Spleen (tissue), 11 donors: ENCODE results near the gene TTC9C. TPM values are rescaled to one million over a fixed set of nuclear protein-coding genes. Genes with fewer than 3 reads are reported as not detected.

Source experiments
- DNase-seq: peaks from one replicate; pipeline ENCODE4 v3.0.0-alpha.2; 2020
- H3K27ac ChIP-seq, 8 donors: fragments of 200-600 bp; sonication (generic) in 7 of 8; 1 replicate in 4 of 8; 2 replicates in 4 of 8; pipeline versions ENCODE4 v1.5.0 to v1.8.0; 2016 to 2021; ENCODE audit warnings: inconsistent platforms in 4 of 8, mild to moderate bottlenecking in 4 of 8, moderate library complexity in 1 of 8
- H3K27me3 ChIP-seq, 7 donors: fragments of 200-600 bp; sonication (generic) in 6 of 7; replicated peaks in 1 of 7; 1 replicate in 4 of 7; 2 replicates in 3 of 7; pipeline versions ENCODE4 v1.5.0 to v1.8.0; 2016 to 2021; ENCODE audit warnings: inconsistent platforms in 3 of 7, mild to moderate bottlenecking in 1 of 7
- H3K36me3 ChIP-seq, 6 donors: fragments of 200-600 bp; sonication (generic) in 5 of 6; 1 replicate in 4 of 6; 2 replicates in 2 of 6; pipeline versions ENCODE4 v1.5.0 to v1.8.0; 2016 to 2021; ENCODE audit warnings: inconsistent platforms in 2 of 6
- H3K4me1 ChIP-seq, 6 donors: fragments of 200-600 bp; sonication (generic) in 5 of 6; 1 replicate in 3 of 6; 2 replicates in 3 of 6; pipeline versions ENCODE4 v1.5.0 to v1.8.0; 2016 to 2021; ENCODE audit warnings: inconsistent platforms in 3 of 6
- H3K4me3 ChIP-seq, 8 donors: fragments of 200-600 bp; sonication (generic) in 7 of 8; 1 replicate in 4 of 8; 2 replicates in 4 of 8; pipeline versions ENCODE4 v1.5.0 to v1.8.0; 2016 to 2021; ENCODE audit warnings: inconsistent platforms in 4 of 8, mild to moderate bottlenecking in 4 of 8, moderate library complexity in 2 of 8
- H3K9me3 ChIP-seq, 8 donors: fragments of 200-600 bp; sonication (generic) in 7 of 8; 1 replicate in 4 of 8; 2 replicates in 4 of 8; pipeline versions ENCODE4 v1.5.0 to v1.8.0; 2016 to 2021; ENCODE audit warnings: inconsistent platforms in 4 of 8
- CTCF ChIP-seq, 11 experiments: fragments of 200-600 bp in 7 of 11; fragments of 450-650 bp in 4 of 11; sonication (generic) in 4 of 11; IDR thresholded peaks in 8 of 11; conservative IDR thresholded peaks in 3 of 11; 1 replicate in 7 of 11; 2 replicates in 4 of 11; pipeline versions ENCODE4 v1.4.0 to v1.8.0; 2016 to 2021; ENCODE audit warnings: antibody characterized with exemption in 11 of 11, inconsistent platforms in 4 of 11, mild to moderate bottlenecking in 1 of 11
- POLR2A ChIP-seq, 3 donors: fragments of 450-650 bp; IDR thresholded peaks; one replicate each; pipeline ENCODE4 v1.5.1; 2017; ENCODE audit warnings: antibody characterized with exemption in 3 of 3, mild to moderate bottlenecking in 1 of 3
- POLR2AphosphoS5 ChIP-seq, 3 donors: sonication (generic); formaldehyde crosslinking; IDR thresholded peaks; one replicate each; pipeline ENCODE4 v1.5.1; 2017; ENCODE audit warnings: antibody characterized with exemption in 3 of 3
- whole genome bisulfite sequencing, 5 donors: extraction: QIAGEN DNeasy Blood & Tissue Kit in 3 of 5; methylation state at CpG; one replicate each; pipeline versions ENCODE4 v1.1.5 to v1.1.7; 2013 to 2018; 5-methylcytosine and 5-hydroxymethylcytosine counted together
- intact Hi-C: fragments of 100-400 bp; cut with DNase I; formaldehyde crosslinking; loops from one replicate; pipeline ENCODE4 v1.15.0; 2023; ENCODE audit warnings: low total_unique reads
- polyA plus RNA-seq, 3 donors: library from polyadenylated mRNA; stranded (reverse); fragments of 200-250 nt; gene quantifications; one replicate each; pipeline ENCODE4 v1.2.1, GENCODE V29; 2013
- total RNA-seq, 7 donors: library from RNA; depleted of rRNA in 3 of 7; stranded (reverse); fragments of >200 nt in 3 of 7; fragmentation: NEBNext Ultra II Directional in 4 of 7; extraction: Animal tissue kit (Norgen Biotek cat#: 25700) in 4 of 7; gene quantifications; one replicate each; pipeline versions ENCODE4 v1.1.0 to v1.2.1, GENCODE V29; 2016 to 2021
- donor health status: healthy with polysubstance abuse.
- donor health status: DM: no; HTN: no; CAD: no; lungs with moderate emphysema.
- donor health status: DM: no; HTN: no; CAD: no.
- donor health status: Bipolar disorder and iron deficiency.
- donor health status: healthy.
- donor health status: DM: no; HTN: no; CAD: no.
- donor health status: DM: yes; HTN: yes; CAD: no.

The TTC9C gene
- total and polyA plus RNA-seq, 10 donors, result 25.4 to 47.1 (median 30.9) TPM

GRCh38 chr11:62705413-62705812 lies 22.9 kb upstream of the TTC9C start:
- no peaks in the 10 kb centered on the region for H3K9me3 ChIP-seq
- intact Hi-C loops, result no loop called here
- H3K4me3 ChIP-seq, result peak overlapping the region; percentile 67 to 94 (median 84)
- H3K36me3 ChIP-seq, result peaks cover 0 to 27% (median 4%) of the 10 kb centered on the region in 6 donors
- 64 to 73% (median 67%) methylated on average over 6 to 7 of the region's 7 CpGs for WGBS, 5 donors
- H3K27me3 ChIP-seq, result no peaks in the 10 kb centered on the region
- H3K27ac ChIP-seq, result peak overlapping the region; percentile 48 to 86 (median 78)
- H3K4me1 ChIP-seq, result peaks cover 31 to 72% (median 48%) of the 10 kb centered on the region in 6 donors
- DNase-seq, result peak; percentile 85
- TF ChIP-seq CTCF (IDR thresholded peaks at IDR 0.05 in 8 of 11, conservative IDR thresholded peaks at IDR 0.05 in 3 of 11), result no peak
- no peak for TF ChIP-seq POLR2AphosphoS5 (IDR thresholded peaks at IDR 0.05)
- TF ChIP-seq POLR2A (IDR thresholded peaks at IDR 0.05), result no peak

GRCh38 chr11:62705880-62706849 lies 22.1 kb upstream of the TTC9C start:
- no peaks in the 10 kb centered on the region for H3K9me3 ChIP-seq
- peak overlapping the region; percentile 67 to 94 (median 84) for H3K4me3 ChIP-seq
- peaks cover 0 to 27% (median 8%) of the 10 kb centered on the region in 6 donors for H3K36me3 ChIP-seq
- intact Hi-C loops, result no loop called here
- TF ChIP-seq POLR2AphosphoS5 (IDR thresholded peaks at IDR 0.05) (peak; percentile 83 to 92 (median 88)), CTCF (IDR thresholded peaks at IDR 0.05 in 8 of 11, conservative IDR thresholded peaks at IDR 0.05 in 3 of 11) (peak in 3 of 11 experiments; percentile 13 to 33 (median 14)), POLR2A (IDR thresholded peaks at IDR 0.05) (peak in 1 of 3 donors; percentile 20)
- peaks cover 34 to 79% (median 51%) of the 10 kb centered on the region in 6 donors for H3K4me1 ChIP-seq
- peak overlapping the region; percentile 48 to 86 (median 78) for H3K27ac ChIP-seq
- 7 to 13% (median 8%) methylated on average over 25 to 73 of the region's 73 CpGs for WGBS, 5 donors
- DNase-seq, result peak; percentile 99
- H3K27me3 ChIP-seq, result no peaks in the 10 kb centered on the region

- H3K9me3 ChIP-seq, result no peaks in the 10 kb centered on the region
- DNase-seq, result no peak
- peaks cover 0 to 27% (median 12%) of the 10 kb centered on the region in 6 donors for H3K36me3 ChIP-seq
- H3K4me1 ChIP-seq, result peaks cover 34 to 79% (median 51%) of the 10 kb centered on the region in 6 donors
- 77 to 88% (median 86%) methylated on average over 8 of the region's 8 CpGs for WGBS, 5 donors
- TF ChIP-seq POLR2AphosphoS5 (IDR thresholded peaks at IDR 0.05) (no peak), POLR2A (IDR thresholded peaks at IDR 0.05) (no peak), CTCF (IDR thresholded peaks at IDR 0.05 in 8 of 11, conservative IDR thresholded peaks at IDR 0.05 in 3 of 11) (no peak)
- peak overlapping the region in 7 of 8 donors; percentile 67 to 94 (median 81) for H3K4me3 ChIP-seq
- peak overlapping the region; percentile 48 to 86 (median 78) for H3K27ac ChIP-seq
- H3K27me3 ChIP-seq, result no peaks in the 10 kb centered on the region
- intact Hi-C loops, result no loop called here
These were observed 21.4 kb upstream of the TTC9C start for GRCh38 chr11:62706850-62707247.
